Right lobe of liver (tissue), 4 donors: ENCODE measurements around the gene COL6A1.

ENCODE experiments used
- CTCF ChIP-seq, 4 donors: fragments of 200-600 bp in 3 of 4; fragments of 450-650 bp in 1 of 4; IDR thresholded peaks; one replicate each; pipeline versions ENCODE4 v1.5.1 to v1.8.0; 2016 to 2022; ENCODE audit warnings: antibody characterized with exemption in 4 of 4, mild to moderate bottlenecking in 2 of 4
- POLR2A ChIP-seq: fragments of 450-650 bp; IDR thresholded peaks from one replicate; pipeline ENCODE4 v1.6.1; 2017; ENCODE audit warnings: antibody characterized with exemption, mild to moderate bottlenecking
- donor health status: DM: no; HTN: no; CAD: no.
- donor health status: DM: no; HTN: no; CAD: no.
- donor health status: DM: no; HTN: yes; CAD: no.

DNA sequence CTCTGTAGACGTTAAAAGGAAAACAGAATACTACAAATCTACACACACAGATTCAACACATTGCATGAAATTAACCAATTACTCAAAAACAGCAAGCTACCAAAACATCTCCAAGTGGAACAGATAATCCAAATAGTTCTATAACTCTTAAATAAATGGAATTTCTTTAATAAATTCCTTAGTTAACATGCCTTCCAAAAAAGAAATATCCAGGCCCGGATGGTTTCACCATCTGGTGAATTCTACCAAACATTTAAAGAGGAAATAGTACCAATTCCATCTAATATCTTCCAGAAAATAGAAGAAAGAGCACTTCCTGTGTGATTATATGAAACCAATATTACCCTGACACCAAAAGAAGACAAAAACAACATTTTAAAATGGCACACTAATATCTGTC is 63.6 kb downstream of the COL6A1 start:
- TF ChIP-seq POLR2A (no peak), CTCF (IDR thresholded peaks at IDR 0.05) (no peak)
